Transverse colon (tissue), 4 donors: ENCODE measurements around the gene NOLC1. TPM values are rescaled to one million over a fixed set of nuclear protein-coding genes. Genes with fewer than 3 reads are reported as not detected.

Source experiments
- DNase-seq: peaks from one replicate; pipeline ENCODE4 v3.0.0-alpha.2; 2019
- H3K27ac ChIP-seq, 4 donors: fragments of 200-600 bp; sonication (generic); 2 replicates each; pipeline ENCODE4 v1.5.1; 2016 to 2018; ENCODE audit warnings: inconsistent platforms in 4 of 4
- H3K27me3 ChIP-seq: fragments of 200-600 bp; sonication (generic); 2 replicates; pipeline ENCODE4 v1.5.1; 2017; ENCODE audit warnings: inconsistent platforms
- H3K36me3 ChIP-seq, 4 donors: fragments of 200-600 bp; sonication (generic); 2 replicates each; pipeline ENCODE4 v1.5.1; 2017 to 2019; ENCODE audit warnings: inconsistent platforms in 4 of 4
- H3K4me1 ChIP-seq, 4 donors: fragments of 200-600 bp; sonication (generic); 2 replicates each; pipeline ENCODE4 v1.5.1; 2017 to 2020; ENCODE audit warnings: inconsistent platforms in 4 of 4
- H3K4me3 ChIP-seq, 4 donors: fragments of 200-600 bp; sonication (generic); 1 replicate in 1 of 4; 2 replicates in 3 of 4; pipeline versions ENCODE4 v1.5.1 to v1.6.1; 2017 to 2019; ENCODE audit warnings: inconsistent platforms in 4 of 4
- H3K9me3 ChIP-seq, 2 donors: fragments of 200-600 bp; sonication (generic); 2 replicates each; pipeline ENCODE4 v1.5.1; 2017 to 2019; ENCODE audit warnings: inconsistent platforms in 2 of 2
- CTCF ChIP-seq, 5 experiments: fragments of 200-600 bp in 3 of 5; fragments of 450-650 bp in 2 of 5; sonication (generic) in 3 of 5; IDR thresholded peaks; 1 replicate in 2 of 5; 2 replicates in 3 of 5; pipeline ENCODE4 v1.5.1; 2016 to 2017; ENCODE audit warnings: antibody characterized with exemption in 5 of 5, inconsistent platforms in 3 of 5, mild to moderate bottlenecking in 2 of 5, moderate library complexity in 1 of 5
- EP300 ChIP-seq: sonication (generic); formaldehyde crosslinking; IDR thresholded peaks from one replicate; pipeline ENCODE4 v1.6.1; 2017; ENCODE audit warnings: antibody characterized with exemption, low read depth
- POLR2A ChIP-seq: fragments of 450-650 bp; IDR thresholded peaks from one replicate; pipeline ENCODE4 v1.6.1; 2016; ENCODE audit warnings: antibody characterized with exemption, mild to moderate bottlenecking, moderate library complexity
- POLR2AphosphoS5 ChIP-seq, 3 donors: sonication (generic); formaldehyde crosslinking; IDR thresholded peaks; one replicate each; pipeline ENCODE4 v1.6.1; 2016; ENCODE audit warnings: antibody characterized with exemption in 3 of 3
- WGBS, 2 donors: methylation state at CpG; one replicate each; pipeline ENCODE4 v1.1.5; 2018; ENCODE audit warnings: low coverage in 1 of 2; 5-methylcytosine and 5-hydroxymethylcytosine counted together
- in situ Hi-C, 4 donors: fragments of 200-750 bp; cut with MboI; loops; one replicate each; pipeline versions ENCODE4 v1.15.0 to v1.15.1; 2017; ENCODE audit warnings: low sequenced_read_pairs in 3 of 4, low pct_ligation_motif_present in 1 of 4, low pct_unique_long_range_greater_than_20kb in 1 of 4
- intact Hi-C: fragments of 100-400 bp; cut with DNase I; formaldehyde crosslinking; loops from one replicate; pipeline ENCODE4 v1.15.1; 2023; ENCODE audit warnings: low total_unique reads
- total RNA-seq, 4 donors: library from RNA; depleted of rRNA; stranded (reverse); fragments of >200 nt; gene quantifications; one replicate each; pipeline ENCODE4 v1.1.0, GENCODE V29; 2016

NOLC1 gene
- total RNA-seq, 4 donors from 2014 or later: 19.1 to 119 (median 35.6) TPM

GRCh38 chr10:102122450-102122849 is 29.7 kb upstream of the NOLC1 start:
- H3K27me3 ChIP-seq: no peaks in the 10 kb centered on the region
- in situ Hi-C loops (no loop called here), intact Hi-C loops (no loop called here)
- DNase-seq: no peak
- H3K4me3 ChIP-seq: no peak overlapping the region
- H3K27ac ChIP-seq: peak overlapping the region; percentile 93 to 99 (median 97)
- TF ChIP-seq EP300 (no peak), POLR2AphosphoS5 (IDR thresholded peaks at IDR 0.05) (no peak), POLR2A (no peak), CTCF (IDR thresholded peaks at IDR 0.05) (no peak)
- WGBS, 2 donors: 94 to 100% methylated on average over 1 of the region's 1 CpG
- peaks cover 15 to 32% (median 27%) of the 10 kb centered on the region in 4 donors for H3K4me1 ChIP-seq
- no peaks in the 10 kb centered on the region for H3K9me3 ChIP-seq
- no peaks in the 10 kb centered on the region for H3K36me3 ChIP-seq

- 90% methylated on average over 3 of the region's 3 CpGs; no CpG with 5 or more reads in 1 of the 2 donors for WGBS, 2 donors
- TF ChIP-seq CTCF (IDR thresholded peaks at IDR 0.05): no peak
- TF ChIP-seq EP300: no peak
- Histone ChIP-seq H3K4me1 (peaks cover 8 to 24% (median 19%) of the 10 kb centered on the region in 4 donors), H3K36me3 (no peaks in the 10 kb centered on the region), H3K9me3 (no peaks in the 10 kb centered on the region), H3K4me3 (no peak overlapping the region), H3K27me3 (no peaks in the 10 kb centered on the region), H3K27ac (peak overlapping the region in 3 of 4 donors; percentile 93 to 99 (median 98))
- in situ Hi-C loops (no loop called here), intact Hi-C loops (no loop called here)
- DNase-seq: no peak
Measured at GRCh38 chr10:102123223-102123622, 29.0 kb upstream of the NOLC1 start.

GRCh38 chr10:102131286-102132170 is 20.7 kb upstream of the NOLC1 start:
- WGBS, 2 donors: 83 to 87% methylated on average over 8 of the region's 8 CpGs
- H3K9me3 ChIP-seq: no peaks in the 10 kb centered on the region
- peak overlapping the region in 3 of 4 donors; percentile 94 to 96 (median 95) for H3K27ac ChIP-seq
- DNase-seq: no peak
- intact Hi-C loops (no loop called here), in situ Hi-C loops (no loop called here)
- peaks cover 7 to 33% (median 29%) of the 10 kb centered on the region in 4 donors for H3K4me1 ChIP-seq
- no peaks in the 10 kb centered on the region for H3K27me3 ChIP-seq
- no peaks in the 10 kb centered on the region for H3K36me3 ChIP-seq
- TF ChIP-seq POLR2A (no peak), POLR2AphosphoS5 (IDR thresholded peaks at IDR 0.05) (no peak), CTCF (IDR thresholded peaks at IDR 0.05) (no peak), EP300 (no peak)
- no peak overlapping the region for H3K4me3 ChIP-seq

- WGBS, 2 donors: 27 to 29% methylated on average over 6 to 8 of the region's 8 CpGs
- Histone ChIP-seq H3K4me1 (peaks cover 7 to 40% (median 34%) of the 10 kb centered on the region in 4 donors), H3K36me3 (no peaks in the 10 kb centered on the region), H3K4me3 (peak overlapping the region in 3 of 4 donors; percentile 84 to 99 (median 91)), H3K9me3 (no peaks in the 10 kb centered on the region), H3K27ac (peak overlapping the region; percentile 94 to 96 (median 94)), H3K27me3 (no peaks in the 10 kb centered on the region)
- DNase-seq: no peak
- in situ Hi-C loops (no loop called here), intact Hi-C loops (no loop called here)
- TF ChIP-seq CTCF (IDR thresholded peaks at IDR 0.05): no peak
- TF ChIP-seq EP300: no peak
- TF ChIP-seq POLR2A: no peak
- TF ChIP-seq POLR2AphosphoS5 (IDR thresholded peaks at IDR 0.05): no peak
Measured at GRCh38 chr10:102132193-102132562, 20.0 kb upstream of the NOLC1 start.
